Measurements from ENCODE around the gene CYSTM1. TPM values are rescaled to one million over a fixed set of nuclear protein-coding genes. Genes with fewer than 3 reads are reported as not detected.

CYSTM1 gene
- total and polyA plus RNA-seq, 4 donors: 8.1 to 45.7 (median 23.4) TPM

DNA sequence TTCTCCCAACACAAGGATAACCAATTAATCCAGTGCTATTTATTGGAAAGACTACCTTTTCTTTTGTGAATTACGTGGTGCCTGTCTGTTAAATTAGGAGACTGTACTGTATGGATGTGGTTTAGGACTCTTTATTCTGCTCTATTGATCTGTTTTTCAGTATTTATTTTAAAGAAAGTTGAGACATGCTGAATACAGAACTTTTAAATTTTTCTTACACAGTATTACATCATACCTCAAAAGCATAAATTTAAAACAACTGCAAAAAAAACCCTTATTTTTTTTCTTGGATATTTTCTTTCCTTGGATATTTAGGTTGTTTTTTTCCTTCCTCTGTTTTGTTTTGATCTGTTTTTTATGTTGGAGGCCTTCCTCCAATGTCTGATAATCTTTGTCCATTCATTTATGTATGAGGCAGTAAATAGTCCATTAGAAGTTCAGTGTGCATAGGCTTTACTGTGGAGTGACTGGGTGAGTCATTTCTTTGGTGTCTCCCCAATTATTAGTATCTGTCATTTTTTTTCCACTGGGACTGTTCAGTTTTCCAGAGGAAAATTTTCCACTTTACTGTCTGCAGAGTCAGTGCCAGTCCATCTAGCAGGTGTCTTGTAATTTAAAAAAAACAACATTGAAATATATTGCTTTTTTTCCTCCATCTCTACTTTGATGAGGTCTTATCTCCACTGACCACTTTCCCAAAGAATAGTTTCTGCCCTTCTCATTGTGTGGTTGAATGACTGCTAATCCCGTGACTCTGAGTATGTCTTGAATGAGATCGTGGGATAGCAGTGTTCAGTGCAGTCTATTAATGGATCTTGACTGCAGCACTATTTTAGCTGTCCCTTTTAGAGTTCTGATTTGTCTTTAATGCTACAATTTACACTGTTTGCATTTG lies 15.2 kb downstream of the CYSTM1 start:
- H3K27me3 ChIP-seq (ENCODE audit: control insufficient read depth in 4 of 4, insufficient read depth in 4 of 4, low read length in 3 of 4): no peaks in the 10 kb centered on the region

DNA sequence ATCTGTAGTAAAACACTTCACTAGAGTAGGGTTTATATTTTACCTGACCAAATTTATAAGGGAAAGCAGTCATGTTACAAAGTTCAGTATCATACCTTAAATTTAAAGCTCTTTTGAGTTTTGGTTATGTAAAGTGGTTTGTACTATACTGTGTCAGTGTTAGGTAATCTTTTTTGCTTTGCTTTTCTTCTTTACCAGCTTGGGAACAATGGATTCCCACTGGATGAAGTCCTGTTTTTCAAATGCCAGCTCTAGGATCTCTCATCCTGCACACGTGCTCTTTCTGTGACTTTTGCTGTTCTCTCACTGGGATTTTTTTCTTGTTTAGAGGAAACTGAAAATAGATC lies 15.9 kb downstream of the CYSTM1 start:
- no peaks in the 10 kb centered on the region for H3K9me3 ChIP-seq (ENCODE audit: control insufficient read depth in 4 of 4, low read length in 3 of 4)
- no peak overlapping the region for H3K27ac ChIP-seq (ENCODE audit: low read depth in 1 of 2, low read length in 2 of 2)
- no peak for TF ChIP-seq HNF4G (IDR thresholded peaks at IDR 0.05)
- TF ChIP-seq, protein P1, sequence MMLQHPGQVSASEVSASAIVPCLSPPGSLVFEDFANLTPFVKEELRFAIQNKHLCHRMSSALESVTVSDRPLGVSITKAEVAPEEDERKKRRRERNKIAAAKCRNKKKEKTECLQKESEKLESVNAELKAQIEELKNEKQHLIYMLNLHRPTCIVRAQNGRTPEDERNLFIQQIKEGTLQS (IDR thresholded peaks at IDR 0.05): no peak
- TF ChIP-seq HNF4A (conservative IDR thresholded peaks at IDR 0.05): no peak
- TF ChIP-seq YY1 (IDR thresholded peaks at IDR 0.05): no peak
- TF ChIP-seq FOXA2 (IDR thresholded peaks at IDR 0.05): no peak
- TF ChIP-seq JUND (IDR thresholded peaks at IDR 0.05): no peak
- TF ChIP-seq EGR1 (IDR thresholded peaks at IDR 0.05; ENCODE audit: low read depth in 2 of 2): no peak
- no peak for TF ChIP-seq GABPA (IDR thresholded peaks at IDR 0.05 in 1 of 2, conservative IDR thresholded peaks at IDR 0.05 in 1 of 2)
- TF ChIP-seq RAD21 (IDR thresholded peaks at IDR 0.05): no peak
- TF ChIP-seq SP1 (IDR thresholded peaks at IDR 0.05): no peak
- TF ChIP-seq RXRA (IDR thresholded peaks at IDR 0.05): no peak
- no peak for DNase-seq (ENCODE audit: low spot score)
- no peaks in the 10 kb centered on the region for H3K27me3 ChIP-seq (ENCODE audit: control insufficient read depth in 4 of 4, insufficient read depth in 4 of 4, low read length in 3 of 4)
- H3K9ac ChIP-seq (ENCODE audit: low read depth in 1 of 2, low read length in 2 of 2): no peak overlapping the region
- H3K4me3 ChIP-seq (ENCODE audit: low read depth in 1 of 3, low read length in 3 of 3): no peak overlapping the region
- peaks cover 0 to 4% (median 1%) of the 10 kb centered on the region in 4 donors for H3K36me3 ChIP-seq (ENCODE audit: control insufficient read depth in 4 of 4, insufficient read depth in 3 of 4, low read depth in 1 of 4, low read length in 3 of 4)
- H3K4me1 ChIP-seq (ENCODE audit: control insufficient read depth in 4 of 4, insufficient read depth in 4 of 4, low read length in 3 of 4): peaks cover 0 to 8% (median 2%) of the 10 kb centered on the region in 4 donors
- WGBS: 31% methylated on average over 1 of the region's 1 CpG

More for the DNA sequence above, 15.2 kb downstream of the CYSTM1 start:
- Histone ChIP-seq H3K9ac (ENCODE audit: low read depth in 1 of 2, low read length in 2 of 2) (no peak overlapping the region), H3K9me3 (ENCODE audit: control insufficient read depth in 4 of 4, low read length in 3 of 4) (no peaks in the 10 kb centered on the region), H3K4me3 (ENCODE audit: low read depth in 1 of 3, low read length in 3 of 3) (no peak overlapping the region), H3K4me1 (ENCODE audit: control insufficient read depth in 4 of 4, insufficient read depth in 4 of 4, low read length in 3 of 4) (peaks cover 0 to 8% (median 2%) of the 10 kb centered on the region in 4 donors), H3K36me3 (ENCODE audit: control insufficient read depth in 4 of 4, insufficient read depth in 3 of 4, low read depth in 1 of 4, low read length in 3 of 4) (peaks cover 0 to 4% (median 1%) of the 10 kb centered on the region in 4 donors), H3K27ac (ENCODE audit: low read depth in 1 of 2, low read length in 2 of 2) (no peak overlapping the region)
- 76% methylated on average over 3 of the region's 3 CpGs for WGBS
- TF ChIP-seq, protein P2, sequence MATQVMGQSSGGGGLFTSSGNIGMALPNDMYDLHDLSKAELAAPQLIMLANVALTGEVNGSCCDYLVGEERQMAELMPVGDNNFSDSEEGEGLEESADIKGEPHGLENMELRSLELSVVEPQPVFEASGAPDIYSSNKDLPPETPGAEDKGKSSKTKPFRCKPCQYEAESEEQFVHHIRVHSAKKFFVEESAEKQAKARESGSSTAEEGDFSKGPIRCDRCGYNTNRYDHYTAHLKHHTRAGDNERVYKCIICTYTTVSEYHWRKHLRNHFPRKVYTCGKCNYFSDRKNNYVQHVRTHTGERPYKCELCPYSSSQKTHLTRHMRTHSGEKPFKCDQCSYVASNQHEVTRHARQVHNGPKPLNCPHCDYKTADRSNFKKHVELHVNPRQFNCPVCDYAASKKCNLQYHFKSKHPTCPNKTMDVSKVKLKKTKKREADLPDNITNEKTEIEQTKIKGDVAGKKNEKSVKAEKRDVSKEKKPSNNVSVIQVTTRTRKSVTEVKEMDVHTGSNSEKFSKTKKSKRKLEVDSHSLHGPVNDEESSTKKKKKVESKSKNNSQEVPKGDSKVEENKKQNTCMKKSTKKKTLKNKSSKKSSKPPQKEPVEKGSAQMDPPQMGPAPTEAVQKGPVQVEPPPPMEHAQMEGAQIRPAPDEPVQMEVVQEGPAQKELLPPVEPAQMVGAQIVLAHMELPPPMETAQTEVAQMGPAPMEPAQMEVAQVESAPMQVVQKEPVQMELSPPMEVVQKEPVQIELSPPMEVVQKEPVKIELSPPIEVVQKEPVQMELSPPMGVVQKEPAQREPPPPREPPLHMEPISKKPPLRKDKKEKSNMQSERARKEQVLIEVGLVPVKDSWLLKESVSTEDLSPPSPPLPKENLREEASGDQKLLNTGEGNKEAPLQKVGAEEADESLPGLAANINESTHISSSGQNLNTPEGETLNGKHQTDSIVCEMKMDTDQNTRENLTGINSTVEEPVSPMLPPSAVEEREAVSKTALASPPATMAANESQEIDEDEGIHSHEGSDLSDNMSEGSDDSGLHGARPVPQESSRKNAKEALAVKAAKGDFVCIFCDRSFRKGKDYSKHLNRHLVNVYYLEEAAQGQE (IDR thresholded peaks at IDR 0.05): peak; percentile 65
- no peak for TF ChIP-seq GABPA (IDR thresholded peaks at IDR 0.05 in 1 of 2, conservative IDR thresholded peaks at IDR 0.05 in 1 of 2)
- DNase-seq (ENCODE audit: low spot score): no peak

DNA sequence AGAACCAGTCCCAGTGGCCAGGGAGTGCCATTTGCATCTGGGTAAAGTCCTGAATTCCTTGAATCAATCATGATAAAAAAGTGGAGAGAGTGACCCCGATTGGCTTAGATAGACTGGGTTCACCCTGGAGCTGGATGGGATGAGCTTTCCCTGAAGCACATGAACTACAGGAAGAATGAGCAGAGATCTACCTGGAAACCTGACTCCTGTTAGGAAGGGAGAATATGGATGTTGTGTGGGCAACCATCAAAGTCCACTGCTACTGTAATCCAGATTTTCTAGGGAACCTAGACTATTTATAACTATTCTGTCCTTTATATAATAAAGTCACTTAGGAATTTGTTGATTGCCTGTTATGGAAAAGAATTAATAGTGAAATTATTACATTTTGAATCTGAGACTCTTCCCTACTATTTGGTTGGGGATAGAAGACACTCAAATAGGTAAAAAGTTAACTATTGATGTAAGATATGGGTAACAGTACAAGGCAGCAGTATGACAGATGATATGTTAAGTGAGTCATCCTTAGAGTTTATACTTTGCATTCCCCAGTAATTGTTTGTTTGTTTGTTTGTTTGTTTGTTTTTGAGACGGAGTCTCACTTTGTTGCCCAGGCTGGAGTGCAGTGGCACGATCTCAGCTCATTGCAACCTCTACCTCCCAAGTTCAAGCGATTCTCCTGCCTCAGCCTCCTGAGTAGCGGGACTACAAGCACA lies 17.9 kb downstream of the CYSTM1 start:
- Histone ChIP-seq H3K4me3 (ENCODE audit: low read depth in 1 of 3, low read length in 3 of 3) (no peak overlapping the region), H3K4me1 (ENCODE audit: control insufficient read depth in 4 of 4, insufficient read depth in 4 of 4, low read length in 3 of 4) (peaks cover 3 to 26% (median 12%) of the 10 kb centered on the region in 4 donors), H3K36me3 (ENCODE audit: control insufficient read depth in 4 of 4, insufficient read depth in 3 of 4, low read depth in 1 of 4, low read length in 3 of 4) (peaks cover 0 to 6% (median 1%) of the 10 kb centered on the region in 4 donors), H3K9ac (ENCODE audit: low read depth in 1 of 2, low read length in 2 of 2) (no peak overlapping the region), H3K9me3 (ENCODE audit: control insufficient read depth in 4 of 4, low read length in 3 of 4) (no peaks in the 10 kb centered on the region), H3K27me3 (ENCODE audit: control insufficient read depth in 4 of 4, insufficient read depth in 4 of 4, low read length in 3 of 4) (no peaks in the 10 kb centered on the region), H3K27ac (ENCODE audit: low read depth in 1 of 2, low read length in 2 of 2) (no peak overlapping the region)
- DNase-seq (ENCODE audit: low spot score): no peak
- WGBS: 87% methylated on average over 5 of the region's 5 CpGs
- TF ChIP-seq FOXA2 (IDR thresholded peaks at IDR 0.05) (no peak), JUND (IDR thresholded peaks at IDR 0.05) (no peak), SP1 (IDR thresholded peaks at IDR 0.05) (no peak), HNF4A (conservative IDR thresholded peaks at IDR 0.05) (no peak)
- TF ChIP-seq, protein P3, sequence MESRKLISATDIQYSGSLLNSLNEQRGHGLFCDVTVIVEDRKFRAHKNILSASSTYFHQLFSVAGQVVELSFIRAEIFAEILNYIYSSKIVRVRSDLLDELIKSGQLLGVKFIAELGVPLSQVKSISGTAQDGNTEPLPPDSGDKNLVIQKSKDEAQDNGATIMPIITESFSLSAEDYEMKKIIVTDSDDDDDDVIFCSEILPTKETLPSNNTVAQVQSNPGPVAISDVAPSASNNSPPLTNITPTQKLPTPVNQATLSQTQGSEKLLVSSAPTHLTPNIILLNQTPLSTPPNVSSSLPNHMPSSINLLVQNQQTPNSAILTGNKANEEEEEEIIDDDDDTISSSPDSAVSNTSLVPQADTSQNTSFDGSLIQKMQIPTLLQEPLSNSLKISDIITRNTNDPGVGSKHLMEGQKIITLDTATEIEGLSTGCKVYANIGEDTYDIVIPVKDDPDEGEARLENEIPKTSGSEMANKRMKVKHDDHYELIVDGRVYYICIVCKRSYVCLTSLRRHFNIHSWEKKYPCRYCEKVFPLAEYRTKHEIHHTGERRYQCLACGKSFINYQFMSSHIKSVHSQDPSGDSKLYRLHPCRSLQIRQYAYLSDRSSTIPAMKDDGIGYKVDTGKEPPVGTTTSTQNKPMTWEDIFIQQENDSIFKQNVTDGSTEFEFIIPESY (IDR thresholded peaks at IDR 0.05): no peak
- TF ChIP-seq, protein P1 (IDR thresholded peaks at IDR 0.05): no peak
- TF ChIP-seq, protein P4, sequence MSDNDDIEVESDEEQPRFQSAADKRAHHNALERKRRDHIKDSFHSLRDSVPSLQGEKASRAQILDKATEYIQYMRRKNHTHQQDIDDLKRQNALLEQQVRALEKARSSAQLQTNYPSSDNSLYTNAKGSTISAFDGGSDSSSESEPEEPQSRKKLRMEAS (IDR thresholded peaks at IDR 0.05): no peak
- TF ChIP-seq, protein P2 (IDR thresholded peaks at IDR 0.05): no peak
